Duodenal mucosa (tissue), 2 donors: ENCODE measurements around the gene ASIC5.

Experiments used
- H3K27ac ChIP-seq: one replicate; pipeline ENCODE4 v1.7.0; 2013; ENCODE audit warnings: low read depth, low read length
- H3K27me3 ChIP-seq, 2 donors: one replicate each; pipeline ENCODE4 v1.7.0; 2013; ENCODE audit warnings: low read length in 2 of 2, control low read depth in 1 of 2; ENCODE audit not compliant: insufficient read depth in 2 of 2, control insufficient read depth in 1 of 2
- H3K36me3 ChIP-seq, 2 donors: one replicate each; pipeline ENCODE4 v1.7.0; 2013; ENCODE audit warnings: low read length in 2 of 2, control low read depth in 1 of 2; ENCODE audit not compliant: insufficient read depth in 2 of 2, control insufficient read depth in 1 of 2
- H3K4me1 ChIP-seq, 2 donors: one replicate each; pipeline ENCODE4 v1.7.0; 2013; ENCODE audit warnings: low read length in 2 of 2, control low read depth in 1 of 2; ENCODE audit not compliant: insufficient read depth in 2 of 2, control insufficient read depth in 1 of 2
- H3K4me3 ChIP-seq, 2 donors: one replicate each; pipeline ENCODE4 v1.7.0; 2013; ENCODE audit warnings: low read length in 2 of 2, low read depth in 1 of 2
- H3K9ac ChIP-seq, 2 donors: one replicate each; pipeline ENCODE4 v1.7.0; 2013; ENCODE audit warnings: low read length in 2 of 2, low read depth in 1 of 2
- H3K9me3 ChIP-seq, 2 donors: one replicate each; pipeline ENCODE4 v1.7.0; 2013; ENCODE audit warnings: low read length in 2 of 2, control low read depth in 1 of 2; ENCODE audit not compliant: control insufficient read depth in 1 of 2

ASIC5 gene

GRCh38 chr4:155787113-155787710 is 78.9 kb downstream of the ASIC5 start:
- H3K36me3 ChIP-seq = no peaks in the 10 kb centered on the region
- no peak overlapping the region for H3K9ac ChIP-seq
- no peaks in the 10 kb centered on the region for H3K27me3 ChIP-seq
- no peaks in the 10 kb centered on the region for H3K9me3 ChIP-seq
- H3K27ac ChIP-seq = no peak overlapping the region
- no peaks in the 10 kb centered on the region for H3K4me1 ChIP-seq
- no peak overlapping the region for H3K4me3 ChIP-seq

- Histone ChIP-seq H3K4me1 (no peaks in the 10 kb centered on the region), H3K9ac (no peak overlapping the region), H3K9me3 (no peaks in the 10 kb centered on the region), H3K36me3 (no peaks in the 10 kb centered on the region), H3K27me3 (no peaks in the 10 kb centered on the region), H3K4me3 (no peak overlapping the region), H3K27ac (no peak overlapping the region)
Observed at GRCh38 chr4:155785828-155786227, 80.2 kb downstream of the ASIC5 start.

GRCh38 chr4:155784637-155785036 is 81.4 kb downstream of the ASIC5 start:
- no peak overlapping the region for H3K27ac ChIP-seq
- no peaks in the 10 kb centered on the region for H3K4me1 ChIP-seq
- H3K27me3 ChIP-seq = no peaks in the 10 kb centered on the region
- H3K9ac ChIP-seq = no peak overlapping the region
- no peaks in the 10 kb centered on the region for H3K36me3 ChIP-seq
- no peaks in the 10 kb centered on the region for H3K9me3 ChIP-seq
- H3K4me3 ChIP-seq = no peak overlapping the region

GRCh38 chr4:155781249-155781831 is 84.7 kb downstream of the ASIC5 start:
- Histone ChIP-seq H3K4me1 (no peaks in the 10 kb centered on the region), H3K27ac (no peak overlapping the region), H3K27me3 (no peaks in the 10 kb centered on the region), H3K9me3 (no peaks in the 10 kb centered on the region), H3K36me3 (no peaks in the 10 kb centered on the region), H3K4me3 (no peak overlapping the region), H3K9ac (no peak overlapping the region)

GRCh38 chr4:155780775-155781174 is 85.3 kb downstream of the ASIC5 start:
- Histone ChIP-seq H3K27me3 (no peaks in the 10 kb centered on the region), H3K36me3 (no peaks in the 10 kb centered on the region), H3K4me3 (no peak overlapping the region), H3K4me1 (no peaks in the 10 kb centered on the region), H3K9ac (no peak overlapping the region), H3K27ac (no peak overlapping the region), H3K9me3 (no peaks in the 10 kb centered on the region)
